Stimulated activated CD4-positive, alpha-beta T cell treated with anti-CD3 and anti-CD28 coated beads, Interleukin-12 subunit alpha, Interleukin-12 subunit beta, amount 100 ng/mL, for 4 hours (primary cell): ENCODE data around the gene ANO1.

Source experiments
- DNase-seq: peaks from one replicate; pipeline ENCODE4 v3.0.0-alpha.2; 2020

The ANO1 gene

GRCh38 chr11:70220920-70221319 is 142.8 kb downstream of the ANO1 start:
- DNase-seq, result no peak

- DNase-seq, result no peak
Observed at GRCh38 chr11:70225681-70226177, 147.6 kb downstream of the ANO1 start.

- DNase-seq, result no peak
Observed at GRCh38 chr11:70226183-70226582, 148.1 kb downstream of the ANO1 start.

GRCh38 chr11:70226967-70227366 is 148.8 kb downstream of the ANO1 start:
- DNase-seq, result no peak

- no peak for DNase-seq
Observed at GRCh38 chr11:70229737-70230136, 151.6 kb downstream of the ANO1 start.

- DNase-seq, result no peak
Observed at GRCh38 chr11:70230151-70230839, 152.2 kb downstream of the ANO1 start.

GRCh38 chr11:70230840-70231710 is 153.0 kb downstream of the ANO1 start:
- DNase-seq, result no peak

GRCh38 chr11:70233034-70233433 is 154.9 kb downstream of the ANO1 start:
- DNase-seq, result no peak

- no peak for DNase-seq
Observed at GRCh38 chr11:70233511-70233934, 155.4 kb downstream of the ANO1 start.

GRCh38 chr11:70233962-70234361 is 155.8 kb downstream of the ANO1 start:
- DNase-seq, result no peak
